ENCODE measurements around the gene DIP2C.

- TF ChIP-seq CTCF (IDR thresholded peaks at IDR 0.05) (no peak), POLR2AphosphoS5 (IDR thresholded peaks at IDR 0.05) (no peak)
Measured at GRCh38 chr10:378230-378929, 311.1 kb downstream of the DIP2C start.
